ENCODE measurements around the gene PPM1E.
"Not testable (repeated sequence)": the region's sequence is repeated elsewhere in the genome, so short reads cannot be mapped to it uniquely, and the experiment has no call there.

PPM1E gene

DNA sequence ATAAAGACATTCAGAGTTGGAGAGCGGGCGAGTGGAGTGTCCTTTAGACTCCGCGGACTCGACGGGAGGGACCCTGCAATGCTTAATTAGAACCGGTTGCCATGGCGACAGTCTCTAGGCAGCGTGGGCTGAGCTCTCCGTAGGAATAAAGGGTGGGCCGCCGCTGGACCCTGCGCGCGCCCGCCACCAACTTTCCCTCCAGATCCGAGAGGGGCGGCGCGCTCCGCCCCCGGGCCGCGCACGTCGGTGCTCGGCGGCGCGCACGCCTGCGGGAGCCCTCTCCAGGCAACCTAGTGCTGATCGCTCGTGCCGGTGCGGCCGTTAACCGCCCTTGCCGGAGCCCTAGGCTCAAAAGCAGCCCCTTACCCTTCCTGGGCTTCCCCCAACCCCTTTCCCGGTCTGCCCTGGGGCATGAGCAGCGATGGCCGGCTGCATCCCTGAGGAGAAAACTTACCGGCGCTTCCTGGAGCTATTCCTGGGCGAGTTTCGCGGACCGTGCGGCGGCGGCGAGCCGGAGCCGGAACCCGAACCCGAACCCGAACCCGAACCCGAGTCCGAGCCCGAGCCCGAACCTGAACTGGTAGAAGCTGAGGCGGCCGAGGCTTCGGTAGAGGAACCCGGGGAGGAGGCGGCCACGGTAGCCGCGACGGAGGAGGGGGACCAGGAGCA lies at the start of gene PPM1E:
TSS of gene PPM1E (plus strand) at position 278 of the 669 bp plus-strand sequence.
- peak; percentile 51 for DNase-seq

DNA sequence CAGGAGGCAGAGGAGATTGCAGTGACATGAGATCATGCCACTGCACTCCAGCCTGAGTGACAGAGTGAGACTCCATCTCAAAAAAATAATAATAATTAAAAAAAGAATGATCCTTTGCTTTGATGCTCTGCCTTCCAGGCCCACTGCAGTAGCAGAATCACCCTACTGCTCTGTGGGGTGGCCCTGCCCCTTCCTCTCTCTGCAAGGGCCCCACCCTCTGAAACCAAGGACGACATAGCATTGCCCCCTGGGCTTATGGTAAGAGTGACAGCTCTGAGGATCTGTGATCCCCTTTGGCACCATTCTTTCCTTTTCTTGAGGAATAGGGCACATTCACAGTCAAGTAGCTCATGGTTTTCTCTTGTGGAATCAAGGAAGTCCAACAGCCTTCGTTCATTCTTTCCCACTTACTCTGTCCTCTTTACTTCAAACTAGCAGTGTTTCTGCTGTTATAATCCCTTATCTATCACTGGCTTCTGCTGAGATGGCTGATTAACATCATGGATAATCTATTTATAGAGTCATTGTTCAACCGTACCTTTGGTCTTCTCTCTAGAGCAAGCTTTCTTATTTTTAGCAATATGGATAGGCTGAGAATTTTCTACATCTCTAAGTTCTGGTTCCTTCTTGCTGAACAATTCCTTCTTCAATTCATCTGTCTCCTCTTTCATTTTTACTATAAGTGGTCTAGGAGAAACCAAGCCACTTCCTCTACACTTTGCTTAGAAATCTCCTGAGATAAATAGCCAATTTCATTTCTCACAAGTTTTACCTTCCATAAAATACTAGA lies 49.1 kb upstream of the PPM1E start:
- peak; percentile 59 for DNase-seq

DNA sequence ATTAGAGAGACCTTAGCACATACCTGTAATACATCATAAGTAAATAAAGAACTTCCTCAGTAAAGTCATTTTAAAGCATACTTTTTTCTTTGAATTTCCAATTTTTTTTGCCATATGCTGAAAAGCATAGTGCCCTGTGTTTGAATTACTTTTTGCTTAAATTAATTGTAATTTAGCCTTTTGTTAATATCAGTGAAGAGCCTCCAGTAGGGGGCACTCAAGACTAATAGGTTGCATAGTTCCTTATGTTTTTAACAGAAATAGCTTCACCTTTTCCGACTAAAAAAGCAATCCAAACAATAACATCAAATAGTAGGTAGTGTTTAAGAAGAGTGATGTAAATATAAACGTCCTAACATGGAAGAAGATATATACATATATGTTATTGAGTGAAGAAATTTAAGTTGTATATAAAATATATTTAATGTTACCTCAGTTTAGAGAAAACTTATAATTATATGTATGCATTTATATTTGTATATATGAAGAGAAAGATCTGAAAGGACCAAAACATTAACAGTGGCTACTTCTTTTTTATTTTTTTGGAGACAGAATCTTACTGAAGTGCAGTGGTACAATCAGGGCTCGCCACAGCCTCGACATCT lies 44.6 kb upstream of the PPM1E start:
- peak; percentile 38 for DNase-seq

DNA sequence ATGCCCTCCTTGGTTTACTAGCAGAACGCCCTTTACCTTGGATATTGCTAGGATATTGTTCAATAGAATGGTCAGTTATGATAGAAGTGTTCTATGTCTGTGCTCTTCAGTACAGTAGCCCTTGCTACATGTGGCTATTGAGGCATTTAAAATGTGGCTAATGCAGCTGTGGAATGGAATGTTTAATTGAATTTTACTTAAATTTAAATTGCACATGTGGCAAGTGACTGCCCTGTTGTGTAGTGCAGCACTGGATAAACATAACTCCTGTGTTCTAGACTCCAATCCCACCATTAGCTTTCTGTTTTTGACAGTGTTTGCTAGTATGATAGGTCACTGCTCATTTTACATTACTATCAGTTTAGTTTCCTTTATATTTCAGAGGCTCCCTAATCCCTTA lies 33.4 kb upstream of the PPM1E start:
- no peak for DNase-seq

DNA sequence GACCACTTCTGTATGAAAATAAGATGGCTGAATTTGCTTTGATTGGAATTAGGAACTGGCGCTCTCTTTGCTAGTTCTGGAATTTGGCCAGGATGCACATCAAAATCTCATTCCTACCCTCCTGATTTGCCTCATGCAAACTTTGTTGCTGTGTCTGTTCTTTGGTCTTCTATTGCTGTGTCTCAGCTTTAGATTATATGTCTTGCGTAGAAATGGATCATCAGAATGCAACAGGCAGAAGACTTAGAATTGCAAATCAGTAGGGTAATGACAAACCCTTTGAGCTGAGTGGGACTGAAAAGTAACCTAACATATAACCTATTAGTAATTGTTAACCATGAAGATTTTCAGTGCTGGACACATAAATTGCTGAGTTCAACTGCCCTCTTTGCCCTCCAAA lies 33.0 kb upstream of the PPM1E start:
- no peak for DNase-seq

DNA sequence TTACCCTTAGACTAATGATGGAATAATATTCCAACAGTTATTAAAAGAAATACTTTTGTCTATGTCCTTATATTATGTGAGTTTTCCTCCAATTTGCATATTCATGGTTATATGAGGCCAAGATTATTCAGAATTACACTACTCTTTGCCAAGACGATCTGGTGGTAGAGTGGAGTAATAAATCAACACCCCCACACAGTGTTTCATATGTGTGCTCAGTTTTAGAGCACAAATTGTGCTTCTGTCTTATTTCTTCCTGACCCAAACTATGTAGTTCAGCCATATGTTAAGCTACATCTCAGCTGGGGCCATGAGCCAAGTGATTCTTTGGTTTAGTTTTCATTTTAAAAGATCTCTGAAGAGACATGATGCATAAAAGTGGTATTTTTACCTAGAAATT lies 26.9 kb upstream of the PPM1E start:
- no peak for DNase-seq

DNA sequence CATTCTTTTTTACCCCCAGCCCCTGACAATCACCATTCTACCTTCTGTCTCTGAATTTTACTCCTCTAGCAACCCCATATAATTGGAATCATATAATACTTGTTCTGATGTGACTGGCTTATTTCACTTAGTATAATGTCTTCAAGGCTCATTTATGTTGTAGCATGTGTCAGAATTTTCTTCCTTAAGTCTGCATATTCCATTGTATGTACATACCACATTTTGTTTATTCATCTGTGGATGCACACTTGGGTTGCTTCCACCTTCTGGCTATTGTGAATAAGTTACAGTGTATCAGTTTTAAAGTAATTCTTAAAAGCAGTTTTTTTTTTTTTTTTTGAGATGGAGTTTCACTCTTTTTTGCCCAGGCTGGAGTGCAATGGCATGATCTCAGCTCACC lies 24.7 kb upstream of the PPM1E start:
- DNase-seq: no peak

DNA sequence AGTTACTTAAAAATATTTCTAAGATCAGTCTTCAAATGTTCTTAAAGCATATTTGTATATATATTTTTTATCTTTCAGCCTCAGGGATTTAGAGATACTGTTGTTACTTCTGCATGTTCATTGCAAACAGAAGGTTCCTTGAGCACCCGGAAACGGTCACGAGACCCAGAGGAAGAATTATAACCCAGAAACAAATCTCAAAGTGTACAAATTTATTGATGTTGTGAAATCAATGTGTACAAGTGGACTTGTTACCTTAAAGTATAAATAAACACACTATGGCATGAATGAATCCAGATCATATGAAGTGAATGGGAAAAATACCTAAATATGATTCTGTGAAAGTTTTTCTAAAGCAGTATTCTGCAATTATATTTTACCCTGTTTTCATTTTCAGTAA lies 21.6 kb upstream of the PPM1E start:
- DNase-seq: no peak

DNA sequence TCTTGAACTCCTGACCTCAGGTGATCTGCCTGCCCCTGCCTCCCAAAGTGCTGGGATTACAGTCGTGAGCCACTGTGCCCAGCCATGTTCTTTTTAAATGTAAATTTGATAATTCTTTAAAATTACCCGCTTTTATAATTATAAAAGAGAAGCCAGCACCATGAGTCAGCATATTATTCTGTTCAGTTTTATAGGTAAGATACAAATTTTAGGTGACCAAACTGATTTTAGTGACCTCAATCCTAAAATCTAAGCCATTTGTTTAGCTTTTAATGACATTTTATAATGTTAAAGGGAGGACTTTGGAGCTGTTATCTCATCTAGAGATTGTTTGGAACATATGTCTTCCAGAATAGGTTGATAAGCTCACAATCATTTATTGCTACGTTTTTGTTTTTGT lies 20.8 kb upstream of the PPM1E start:
- DNase-seq: no peak

DNA sequence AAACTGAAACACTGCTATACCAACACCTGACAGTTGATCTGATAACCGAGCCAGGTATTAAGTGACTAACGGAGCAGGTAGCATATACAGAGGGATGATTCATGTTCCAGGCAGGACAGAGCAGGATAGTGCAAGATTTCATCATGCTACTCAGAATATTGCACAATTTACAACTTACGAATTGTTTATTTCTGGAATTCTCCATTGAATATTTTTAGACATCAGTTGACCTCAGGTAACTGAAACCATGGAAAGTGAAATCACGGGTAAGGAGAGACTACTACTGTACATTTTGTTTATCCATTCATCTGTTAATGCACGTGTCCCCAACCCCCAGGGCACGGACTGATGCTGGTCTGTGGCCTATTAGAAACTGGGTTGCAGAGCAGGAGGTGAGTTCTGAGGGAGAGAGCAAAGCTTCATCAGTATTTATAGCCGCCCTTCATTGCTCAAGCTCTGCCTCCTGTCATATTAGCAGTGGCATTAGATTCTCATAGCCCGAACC lies 14.5 kb upstream of the PPM1E start:
- DNase-seq: no peak

DNA sequence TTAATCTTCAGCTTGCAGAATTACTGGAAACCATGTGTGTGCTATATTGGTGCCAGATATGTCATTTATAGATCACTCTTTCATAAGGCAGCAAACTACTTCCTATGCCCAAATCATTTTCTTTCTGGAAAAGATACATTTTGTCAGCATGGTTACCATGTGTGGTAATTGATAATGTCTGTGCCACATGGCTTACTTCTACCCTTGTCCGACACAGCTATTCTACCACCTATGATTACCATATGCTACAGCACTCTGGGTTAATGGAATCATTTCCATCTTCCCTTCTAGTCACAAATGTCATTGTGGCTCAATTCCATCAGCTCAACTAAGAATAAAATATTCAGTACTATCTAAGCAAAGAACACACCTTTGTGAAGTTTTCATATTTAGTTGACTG lies 8.0 kb upstream of the PPM1E start:
- no peak for DNase-seq

DNA sequence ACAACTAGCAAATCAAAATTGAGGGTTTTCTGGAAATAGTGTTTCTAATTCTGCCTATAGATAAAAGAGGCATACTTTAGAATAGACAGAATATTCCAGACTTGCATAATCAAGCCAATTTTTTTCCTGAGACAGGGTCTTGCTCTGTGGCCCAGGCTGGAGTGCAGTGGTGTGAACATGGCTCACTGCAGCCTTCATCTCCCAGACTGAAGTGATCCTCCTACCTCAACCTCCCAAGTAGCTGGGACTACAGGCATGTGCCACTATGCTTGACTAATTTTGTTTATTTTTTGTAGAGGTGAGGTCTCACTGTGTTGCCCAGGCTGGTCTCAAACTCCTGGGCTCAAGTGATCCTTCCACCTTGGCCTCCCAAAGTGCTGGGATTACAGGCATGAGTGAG lies 6.0 kb upstream of the PPM1E start:
- not testable (repeated sequence) for DNase-seq

DNA sequence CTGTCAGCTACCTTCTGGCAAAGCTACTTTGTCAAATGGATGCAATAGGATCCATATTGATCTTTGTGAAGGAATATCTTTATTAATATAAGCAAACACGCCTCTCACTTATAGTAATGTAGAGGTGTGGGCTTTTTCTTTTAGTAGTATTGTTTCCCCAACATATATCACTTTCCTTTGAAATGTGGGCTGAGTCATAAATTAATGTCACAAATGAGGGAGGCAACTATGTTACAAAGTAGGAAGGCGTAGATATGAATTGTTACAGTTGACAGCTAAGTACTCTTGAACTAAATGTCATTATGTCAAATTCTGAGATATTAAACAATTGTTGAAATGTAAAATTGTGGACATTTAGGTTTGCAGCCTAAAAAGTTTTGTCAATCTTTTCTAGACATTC lies 2.6 kb upstream of the PPM1E start:
- no peak for DNase-seq

DNA sequence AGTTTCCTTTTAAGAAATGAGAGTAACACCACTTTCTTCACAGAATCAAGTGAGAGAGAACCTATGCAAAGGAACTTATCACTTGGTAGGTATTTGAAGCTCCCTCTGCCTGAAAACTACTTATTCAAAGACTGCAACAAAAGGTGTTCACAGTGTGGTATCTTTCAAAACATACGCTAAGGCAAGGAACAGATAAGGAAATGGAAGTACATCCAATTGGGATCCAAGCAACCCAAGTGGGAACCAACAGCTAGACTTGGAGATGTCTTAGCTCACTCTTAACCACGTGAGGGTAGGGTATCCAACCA lies 431 bp upstream of the PPM1E start:
- DNase-seq: no peak

DNA sequence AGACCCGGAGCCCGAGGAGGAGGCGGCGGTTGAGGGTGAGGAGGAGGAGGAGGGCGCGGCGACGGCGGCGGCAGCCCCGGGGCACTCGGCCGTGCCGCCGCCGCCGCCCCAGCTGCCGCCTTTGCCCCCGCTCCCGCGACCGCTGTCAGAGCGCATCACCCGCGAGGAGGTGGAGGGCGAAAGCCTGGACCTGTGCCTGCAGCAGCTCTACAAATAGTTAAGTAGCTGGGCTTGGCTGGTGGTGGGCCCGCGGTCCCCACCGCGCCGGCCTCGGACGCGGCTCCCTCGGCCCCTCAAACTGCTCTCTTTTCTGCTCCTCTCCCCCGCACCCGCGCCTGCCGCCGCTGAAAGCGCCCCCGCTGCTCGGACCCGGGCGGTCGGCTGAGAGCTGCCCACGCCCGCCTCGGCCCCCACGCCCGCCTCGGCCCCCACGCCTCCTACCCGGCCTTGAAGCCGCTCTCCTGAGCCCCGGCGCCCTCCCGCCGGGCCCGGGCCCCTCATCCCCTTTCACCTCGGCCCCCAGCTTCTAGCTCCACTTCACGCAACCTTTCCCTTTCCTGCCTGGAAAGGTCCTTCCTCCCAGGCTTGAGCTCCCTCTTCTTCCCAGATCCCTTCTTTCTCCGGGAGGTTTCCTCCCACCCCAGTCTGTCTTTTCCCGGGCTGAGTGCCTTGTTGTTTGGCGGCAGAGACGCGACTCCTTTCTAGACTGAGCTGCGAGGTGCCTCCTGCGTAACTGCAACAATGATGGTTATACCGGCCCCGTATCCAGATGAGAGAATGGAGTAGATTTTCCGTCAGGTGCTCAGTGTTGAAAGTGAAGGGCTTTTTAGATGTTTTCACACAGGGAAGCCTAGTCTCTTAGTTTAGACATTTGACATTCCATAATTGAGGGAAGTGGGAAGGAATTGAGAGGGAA lies 850 bp downstream of the PPM1E start:
- DNase-seq: peak; percentile 2

DNA sequence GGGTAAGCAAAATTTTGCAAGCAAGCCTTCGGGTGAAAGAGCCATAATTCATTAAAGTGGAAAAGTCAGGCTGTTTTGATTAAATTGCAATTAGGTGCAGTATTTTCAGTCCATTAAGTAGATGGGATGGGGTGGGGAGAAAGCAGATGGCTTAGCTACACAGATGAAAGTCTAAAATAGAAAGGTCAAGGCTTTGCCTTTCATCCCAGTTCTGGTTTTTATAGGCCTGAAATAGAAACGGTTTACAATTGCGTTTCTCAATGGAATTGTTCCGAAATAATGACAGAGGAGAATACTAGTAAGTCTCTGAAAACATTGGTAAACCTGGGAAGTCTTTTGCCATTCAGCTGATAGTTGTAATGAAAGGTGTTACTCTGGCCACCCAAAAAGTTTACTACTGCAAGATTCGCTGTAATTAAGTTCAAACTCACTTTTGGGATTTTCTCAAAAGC lies 1.5 kb downstream of the PPM1E start:
- DNase-seq: no peak

DNA sequence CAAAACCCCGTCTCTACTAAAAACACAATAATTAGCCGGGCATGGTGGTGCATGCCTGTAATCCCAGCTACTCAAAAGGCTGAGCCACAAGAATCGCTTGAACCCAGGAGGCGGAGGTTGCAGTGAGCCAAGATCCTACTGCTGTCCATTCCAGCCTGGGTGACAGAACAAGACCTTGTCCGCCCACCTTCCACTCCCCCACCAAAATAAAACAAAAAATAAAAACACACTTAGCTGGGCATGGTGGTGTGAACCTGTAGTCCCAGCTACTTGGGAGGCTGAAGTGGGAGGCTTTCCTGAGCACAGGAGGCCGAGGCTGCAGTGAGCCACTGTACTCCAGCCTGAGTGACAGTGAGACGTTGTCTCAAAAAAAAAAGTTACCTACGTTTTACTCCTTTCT lies 3.2 kb downstream of the PPM1E start:
- DNase-seq: no peak

DNA sequence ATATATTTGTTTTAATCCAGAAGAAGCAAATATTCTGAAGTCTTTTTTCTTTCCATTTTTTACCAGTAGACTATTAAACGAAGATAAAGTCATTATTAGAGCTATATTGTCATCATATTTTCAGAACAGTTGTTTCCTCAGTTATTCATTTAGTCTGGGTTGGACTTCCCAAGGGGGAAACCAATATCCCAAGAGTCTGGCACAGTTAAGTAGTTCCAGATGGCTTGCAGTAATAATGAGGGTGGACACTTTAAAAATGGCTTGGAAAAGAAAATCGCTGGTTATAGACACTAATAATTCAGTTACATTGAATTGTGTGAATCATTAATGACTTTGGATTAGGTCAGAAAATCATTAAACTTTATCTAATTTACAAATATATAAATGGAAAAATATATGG lies 3.9 kb downstream of the PPM1E start:
- no peak for DNase-seq

DNA sequence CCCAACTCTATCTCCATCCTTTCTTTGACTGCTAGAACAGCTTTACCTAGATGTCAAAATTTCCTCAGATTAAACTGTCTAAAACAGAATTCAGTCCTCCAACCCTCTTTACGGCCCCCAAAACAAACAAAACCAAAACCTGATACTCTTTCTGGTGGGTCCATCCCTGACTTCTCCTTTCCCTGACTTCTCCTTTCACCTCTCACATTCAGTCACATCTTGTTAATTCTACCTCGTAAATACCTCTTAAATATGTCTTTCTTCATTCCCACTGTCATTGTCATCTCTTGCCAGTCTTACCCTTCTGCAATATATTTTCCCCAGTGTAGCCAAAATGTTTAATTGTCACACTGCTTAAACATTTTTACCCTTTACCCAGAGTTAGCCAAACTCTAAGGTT lies 4.6 kb downstream of the PPM1E start:
- DNase-seq: no peak

DNA sequence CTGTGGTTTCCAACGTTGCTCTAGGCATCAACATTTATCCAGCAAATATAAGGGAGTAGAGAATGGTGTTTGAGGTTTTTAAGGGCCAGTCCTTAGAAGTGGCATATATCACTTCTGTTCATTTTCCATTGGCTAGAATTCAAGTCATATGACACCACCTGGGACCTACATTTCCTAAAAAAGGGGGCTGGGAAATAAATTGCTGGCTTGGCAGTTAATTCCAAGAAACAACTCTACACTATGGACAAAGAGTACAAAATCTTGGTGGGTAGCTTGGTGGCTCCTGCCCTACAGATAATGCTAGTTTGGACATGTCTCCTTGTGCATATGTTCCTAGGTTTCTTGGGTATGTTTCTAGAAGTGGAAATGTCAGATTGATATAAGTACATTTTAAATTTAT lies 7.6 kb downstream of the PPM1E start:
- DNase-seq: no peak

DNA sequence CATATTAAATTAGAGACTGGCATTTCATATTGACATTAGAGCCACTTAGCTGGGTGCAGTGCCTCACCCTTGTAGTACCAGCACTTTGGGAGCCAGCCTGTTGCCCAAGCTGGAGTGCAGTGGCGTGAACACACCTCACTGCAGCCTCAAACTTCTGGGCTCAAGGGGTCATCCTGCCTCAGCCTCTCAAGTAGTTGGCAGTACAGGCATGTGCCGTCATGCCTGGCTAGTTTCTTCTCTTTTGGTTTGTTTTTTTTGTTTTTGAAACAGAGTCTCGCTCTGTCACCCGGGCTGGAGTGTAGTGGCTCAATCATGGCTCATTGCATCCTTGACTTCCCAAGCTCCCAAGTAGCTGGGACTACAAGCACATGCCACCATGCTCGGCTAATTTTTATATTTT lies 8.7 kb downstream of the PPM1E start:
- DNase-seq: no peak

DNA sequence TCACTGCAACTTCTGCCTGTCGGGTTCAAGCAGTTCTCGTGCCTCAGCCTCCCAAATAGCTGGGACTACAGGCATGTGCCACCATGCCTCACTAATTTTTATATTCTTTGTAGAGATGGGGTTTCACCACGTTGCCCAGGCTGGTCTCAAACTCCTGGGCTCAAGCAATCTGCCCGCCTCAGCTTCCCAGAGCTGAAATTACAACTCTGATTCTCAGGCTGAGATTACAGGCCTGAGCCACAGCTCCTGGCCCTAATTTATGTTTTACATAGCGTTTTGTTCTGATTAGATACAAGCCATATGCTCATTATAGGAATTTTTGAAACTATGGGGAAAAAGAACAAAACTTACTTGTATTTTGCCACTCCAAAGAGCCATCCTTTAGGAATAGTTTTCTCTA lies 22.8 kb downstream of the PPM1E start:
- DNase-seq: not testable (repeated sequence)

DNA sequence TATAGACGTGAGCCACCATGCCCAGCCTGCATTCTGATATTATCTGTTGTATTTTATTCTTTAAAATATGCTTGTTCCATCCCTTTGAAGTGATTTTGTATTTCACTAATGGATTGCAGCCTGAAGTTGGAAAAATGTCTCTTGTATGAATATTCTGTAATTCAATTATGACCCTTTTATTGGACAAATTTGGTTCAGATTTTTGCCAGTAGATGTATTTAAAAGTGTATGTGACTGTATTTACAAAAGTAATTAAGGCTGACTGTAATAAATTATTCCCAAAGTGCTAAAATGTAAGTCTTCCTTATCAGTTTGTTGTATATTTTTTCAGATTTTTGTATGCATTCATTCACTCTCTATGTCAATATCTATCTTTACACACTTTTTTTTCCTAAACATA lies 23.8 kb downstream of the PPM1E start:
- no peak for DNase-seq
